ENCODE data around the gene CPO.

DNA sequence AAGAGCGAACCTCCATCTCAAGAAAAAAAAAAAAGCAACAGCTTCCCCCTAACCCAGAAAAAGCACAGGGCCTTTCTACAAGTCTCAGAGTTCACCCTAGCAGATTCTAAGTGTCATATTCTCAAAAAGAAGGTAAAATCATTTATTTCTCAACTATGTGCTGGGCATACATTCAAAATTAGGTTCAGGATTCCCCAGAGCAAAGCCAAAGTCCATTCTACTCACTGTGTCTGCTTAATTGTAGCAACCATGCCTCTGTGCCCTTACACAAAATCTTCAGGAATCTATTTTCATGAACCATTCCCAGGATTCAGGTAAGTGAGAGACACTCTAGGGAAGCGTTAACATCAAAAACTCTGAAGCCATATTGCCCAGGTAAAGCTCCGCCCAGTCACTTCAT is 40.0 kb downstream of the CPO start:
- TF ChIP-seq EZH2 (IDR thresholded peaks at IDR 0.05) (no peak), POLR2AphosphoS5 (IDR thresholded peaks at IDR 0.05; ENCODE audit: borderline replicate concordance, low read depth, low read length) (no peak)

Data from SK-N-MC (cell line).